Peyer's patch (tissue), 4 donors: Measurements from ENCODE around the gene PPP1R36.
A peak's percentile ranks its signal among the peaks of the same experiment; 100 is the strongest.

Source experiments
- CTCF ChIP-seq, 6 experiments: fragments of 450-650 bp in 4 of 6; fragments of 200-600 bp in 2 of 6; sonication (generic) in 1 of 6; IDR thresholded peaks; one replicate each; pipeline ENCODE4 v1.5.1; 2017 to 2019; ENCODE audit warnings: antibody characterized with exemption in 6 of 6, mild to moderate bottlenecking in 3 of 6, moderate library complexity in 1 of 6
- POLR2A ChIP-seq, 2 donors: fragments of 450-650 bp; IDR thresholded peaks; one replicate each; pipeline ENCODE4 v1.5.1; 2017; ENCODE audit warnings: antibody characterized with exemption in 2 of 2, mild to moderate bottlenecking in 2 of 2, moderate library complexity in 2 of 2

GRCh38 chr14:64540208-64541202 lies 9.3 kb upstream of the PPP1R36 start, which contains the start of gene HSPA2:
- peak; percentile 60 to 97 (median 90) for TF ChIP-seq CTCF (IDR thresholded peaks at IDR 0.05)
- peak; percentile 88 to 93 for TF ChIP-seq POLR2A (IDR thresholded peaks at IDR 0.05)
